H1 (cell line): ENCODE results near the gene CSGALNACT2. TPM values are rescaled to one million over a fixed set of nuclear protein-coding genes. Genes with fewer than 3 reads are reported as not detected.

ENCODE experiments used
- CTCF ChIA-PET: fragments of 300-600 bp; sonication (Branson Sonifier 250); formaldehyde crosslinking; loops from one replicate; lab custom pipeline; 2021; ENCODE audit not compliant: partially characterized antibody; lab: Charles Lee
- POLR2A ChIA-PET: fragments of 300-600 bp; sonication (Branson Sonifier 250); formaldehyde crosslinking; loops from one replicate; lab custom pipeline; 2021; ENCODE audit warnings: inconsistent platforms; ENCODE audit not compliant: partially characterized antibody; lab: Charles Lee
- DNase-seq, 2 experiments: peaks; one replicate each; pipeline versions ENCODE4 v3.0.0 to v3.0.0-alpha.2; 2010 to 2022; ENCODE audit warnings: low spot score in 2 of 2, low read depth in 1 of 2, mixed read lengths in 1 of 2
- FAIRE-seq: peaks from 2 replicates; lab custom pipeline; 2011; peaks lifted over from hg19 to GRCh38; lab: Jason Lieb, UNC
- H2AFZ ChIP-seq: 2 replicates; pipeline ENCODE4 v1.8.1; 2012; ENCODE audit warnings: low read length, inconsistent platforms
- H2AK5ac ChIP-seq: 2 replicates; pipeline ENCODE4 v1.6.1; 2013; ENCODE audit warnings: low read depth, low read length
- H2BK120ac ChIP-seq: replicated peaks from 2 replicates; pipeline ENCODE3; 2013; ENCODE audit warnings: low read depth, low read length, inconsistent platforms
- H2BK12ac ChIP-seq: 2 replicates; pipeline ENCODE4 v1.6.1; 2013; ENCODE audit warnings: low read depth, low read length
- H2BK15ac ChIP-seq: 2 replicates; pipeline ENCODE4 v1.6.1; 2013; ENCODE audit warnings: low read length
- H2BK20ac ChIP-seq: 2 replicates; pipeline ENCODE4 v1.6.1; 2013; ENCODE audit warnings: low read length
- H2BK5ac ChIP-seq: 2 replicates; pipeline ENCODE4 v1.6.1; 2013; ENCODE audit warnings: low read depth, low read length
- H3K14ac ChIP-seq: 2 replicates; pipeline ENCODE4 v1.6.1; 2013; ENCODE audit warnings: inconsistent platforms; ENCODE audit not compliant: insufficient read length
- H3K18ac ChIP-seq: 2 replicates; pipeline ENCODE4 v1.6.1; 2013; ENCODE audit warnings: low read length; ENCODE audit errors: extremely low read depth
- H3K23ac ChIP-seq: 2 replicates; pipeline ENCODE4 v1.6.1; 2013; ENCODE audit warnings: inconsistent platforms; ENCODE audit not compliant: insufficient read length
- H3K23me2 ChIP-seq: 2 replicates; pipeline ENCODE4 v1.6.1; 2013; ENCODE audit warnings: low read depth, low read length
- H3K27ac ChIP-seq: 2 replicates; pipeline ENCODE4 v1.6.1; 2011; ENCODE audit warnings: low read depth, low read length, inconsistent platforms
- H3K27me3 ChIP-seq, 4 experiments: replicated peaks in 1 of 4; 1 replicate in 1 of 4; 2 replicates in 3 of 4; pipeline versions ENCODE4 v1.6.1 to v1.8.1; 2011 to 2013; ENCODE audit warnings: low read length in 3 of 4, mild to moderate bottlenecking in 3 of 4, inconsistent platforms in 2 of 4, mixed read lengths in 2 of 4, moderate library complexity in 1 of 4; ENCODE audit not compliant: control insufficient read depth in 3 of 4, insufficient read depth in 3 of 4; ENCODE audit errors: extremely low read depth in 1 of 4
- H3K36me3 ChIP-seq, 4 experiments: 2 replicates each; pipeline versions ENCODE4 v1.6.1 to v1.8.1; 2011 to 2013; ENCODE audit warnings: mild to moderate bottlenecking in 4 of 4, low read length in 3 of 4, moderate library complexity in 2 of 4, control low read depth in 1 of 4, inconsistent platforms in 1 of 4; ENCODE audit not compliant: insufficient read depth in 4 of 4, control insufficient read depth in 2 of 4
- H3K4ac ChIP-seq: replicated peaks from 2 replicates; pipeline ENCODE3; 2013; ENCODE audit warnings: low read length, low read depth, mixed read lengths, inconsistent platforms; ENCODE audit not compliant: insufficient read length
- H3K4me1 ChIP-seq, 4 experiments: replicated peaks in 1 of 4; 1 replicate in 1 of 4; 2 replicates in 3 of 4; pipeline versions ENCODE4 v1.6.1 to v1.8.1; 2011 to 2013; ENCODE audit warnings: low read length in 3 of 4, inconsistent platforms in 2 of 4, mixed read lengths in 1 of 4; ENCODE audit not compliant: insufficient read depth in 4 of 4, control insufficient read depth in 3 of 4
- H3K4me2 ChIP-seq, 2 experiments: 2 replicates each; pipeline versions ENCODE4 v1.6.1 to v1.8.1; 2011 to 2013; ENCODE audit warnings: low read depth in 2 of 2, low read length in 2 of 2, control low read depth in 1 of 2, inconsistent platforms in 1 of 2, mild to moderate bottlenecking in 1 of 2; ENCODE audit not compliant: insufficient read depth in 1 of 2
- H3K4me3 ChIP-seq, 4 experiments: fragments of 200-600, 300-600 bp in 1 of 4; sonication (generic), shearing (Covaris generic), sonication (Bioruptor Twin) in 1 of 4; 2 replicates each; pipeline versions ENCODE4 v1.5.1 to v1.8.1; 2011 to 2016; ENCODE audit warnings: low read length in 4 of 4, low read depth in 3 of 4, control low read depth in 2 of 4, inconsistent platforms in 2 of 4, mild to moderate bottlenecking in 2 of 4, mixed read lengths in 1 of 4, moderate library complexity in 1 of 4; ENCODE audit not compliant: insufficient read depth in 2 of 4; ENCODE audit errors: extremely low read depth in 1 of 4
- H3K56ac ChIP-seq: replicated peaks from 2 replicates; pipeline ENCODE3; 2013; ENCODE audit warnings: low read depth, mild to moderate bottlenecking, mixed read lengths, low read length, inconsistent platforms; ENCODE audit not compliant: insufficient read length
- H3K79me1 ChIP-seq: 2 replicates; pipeline ENCODE4 v1.6.1; 2013; ENCODE audit warnings: low read depth, low read length, control low read depth
- H3K79me2 ChIP-seq, 2 experiments: 2 replicates each; pipeline versions ENCODE4 v1.6.1 to v1.8.1; 2012 to 2013; ENCODE audit warnings: low read length in 2 of 2, mild to moderate bottlenecking in 2 of 2, inconsistent platforms in 1 of 2; ENCODE audit not compliant: insufficient read depth in 2 of 2, control insufficient read depth in 1 of 2
- H3K9ac ChIP-seq, 4 experiments: replicated peaks in 1 of 4; 1 replicate in 1 of 4; 2 replicates in 3 of 4; pipeline versions ENCODE4 v1.6.1 to v1.8.1; 2011 to 2013; ENCODE audit warnings: low read depth in 3 of 4, low read length in 3 of 4, control low read depth in 2 of 4, mild to moderate bottlenecking in 2 of 4, moderate library complexity in 2 of 4, inconsistent platforms in 1 of 4; ENCODE audit errors: extremely low read depth in 1 of 4
- H3K9me3 ChIP-seq, 2 experiments: 2 replicates each; pipeline versions ENCODE4 v1.6.1 to v1.8.1; 2012 to 2013; ENCODE audit warnings: mild to moderate bottlenecking in 2 of 2, moderate library complexity in 2 of 2, control low read depth in 1 of 2, inconsistent platforms in 1 of 2, low read depth in 1 of 2, low read length in 1 of 2, mixed read lengths in 1 of 2; ENCODE audit not compliant: insufficient read depth in 2 of 2
- H4K20me1 ChIP-seq, 2 experiments: replicated peaks in 1 of 2; 2 replicates each; pipeline versions ENCODE3 to v1.8.1; 2011 to 2013; ENCODE audit warnings: inconsistent platforms in 2 of 2, low read length in 2 of 2, mild to moderate bottlenecking in 1 of 2; ENCODE audit not compliant: insufficient read depth in 2 of 2, control insufficient read depth in 1 of 2
- H4K5ac ChIP-seq: 2 replicates; pipeline ENCODE4 v1.6.1; 2013; ENCODE audit warnings: low read length, low read depth, mixed read lengths, inconsistent platforms; ENCODE audit not compliant: insufficient read length
- H4K8ac ChIP-seq: 2 replicates; pipeline ENCODE4 v1.8.0; 2013; ENCODE audit warnings: mild to moderate bottlenecking, moderate library complexity, low read length, inconsistent platforms; ENCODE audit not compliant: insufficient read depth; ENCODE audit errors: extremely low read depth
- H4K91ac ChIP-seq: replicated peaks from 2 replicates; pipeline ENCODE3; 2013; ENCODE audit warnings: low read length, mixed read lengths, inconsistent platforms; ENCODE audit not compliant: insufficient read length
- CHD2 ChIP-seq: IDR thresholded peaks from 2 replicates; pipeline ENCODE4 v1.6.1; 2012; ENCODE audit warnings: low read length, improper control_type of control experiment
- whole genome bisulfite sequencing, 2 experiments: shearing (Covaris generic) in 1 of 2; methylation state at CpG; one replicate each; pipeline versions ENCODE4 v1.1.6 to v1.1.7; 2013 to 2015; ENCODE audit warnings: low lambda C conversion rate in 2 of 2, mixed read lengths in 2 of 2, inconsistent platforms in 1 of 2, low coverage in 1 of 2, missing lambda C conversion rate in 1 of 2; ENCODE audit not compliant: insufficient replicate concordance in 2 of 2, insufficient coverage in 1 of 2, insufficient read length in 1 of 2; ENCODE audit errors: extremely low coverage in 1 of 2, missing lambda C conversion rate in 1 of 2; 5-methylcytosine and 5-hydroxymethylcytosine counted together
- polyA plus RNA-seq, 7 experiments: library from polyadenylated mRNA; depleted of rRNA in 3 of 7; stranded (reverse) in 5 of 7; unstranded in 2 of 7; fragments of >200 nt in 5 of 7; fragments of 200-250 nt in 2 of 7; gene quantifications; 1 replicate in 5 of 7; 2 replicates in 1 of 7; 4 replicates in 1 of 7; pipeline versions ENCODE4 v1.2.1 to v1.2.3, GENCODE V29; 2011 to 2013; ENCODE audit warnings: missing spikeins in 2 of 7, mixed read lengths in 2 of 7
- total RNA-seq: library from RNA; stranded (reverse); fragmentation: NEBNext Ultra II Directional; extraction: Animal tissue kit (Norgen Biotek cat#: 25700); gene quantifications from 2 replicates; pipeline ENCODE4 v1.2.1, GENCODE V29; 2021

CSGALNACT2 gene
- total and polyA plus RNA-seq, 2 of the 8 experiments (the other 6 are each of a cell fraction or from before 2014, with no cell fraction given) = 2.6 to 5.3 TPM

DNA sequence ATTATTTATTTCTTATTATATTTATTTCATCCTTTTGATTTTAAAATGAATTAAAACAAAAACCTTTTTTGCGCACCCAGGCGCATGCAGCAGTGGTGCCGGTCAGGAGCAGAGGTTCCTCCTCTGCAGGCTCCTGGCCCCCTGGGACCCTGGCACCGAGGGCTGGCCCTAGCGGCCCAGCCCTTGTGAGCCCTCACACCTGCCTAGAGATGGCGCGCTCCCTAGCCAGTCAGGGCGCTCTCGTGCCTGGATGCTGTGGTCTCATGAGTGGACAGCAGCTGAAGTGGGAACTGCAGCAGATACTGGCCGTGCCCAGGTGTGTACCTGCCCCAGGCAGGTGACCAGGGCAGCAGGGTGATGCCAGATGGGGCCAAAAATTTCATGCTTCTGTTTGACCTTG lies 47.6 kb upstream of the CSGALNACT2 start:
- H2BK20ac ChIP-seq = no peak overlapping the region
- H4K20me1 ChIP-seq = peaks cover 0 to 8% of the 10 kb centered on the region in 2 experiments
- H3K23ac ChIP-seq = no peak overlapping the region
- FAIRE-seq = no peak
- H2BK120ac ChIP-seq = no peak overlapping the region
- no peaks in the 10 kb centered on the region for H3K36me3 ChIP-seq
- H3K79me2 ChIP-seq = no peaks in the 10 kb centered on the region
- CTCF ChIA-PET = interaction anchor here (1.1 to 5.1 kb wide), 2 partner anchors 11 to 21 kb away, joined by 3 to 28 read pairs; no protein-coding TSS in a partner anchor
- no peak overlapping the region for H2BK15ac ChIP-seq
- H3K27ac ChIP-seq = no peak overlapping the region
- no peak overlapping the region for H3K9ac ChIP-seq
- no peak overlapping the region for H4K91ac ChIP-seq
- POLR2A ChIA-PET = interaction anchor here (0.5 kb wide), 1 partner anchor 64 kb away, joined by 3 read pairs; no protein-coding TSS in a partner anchor
- H3K4me2 ChIP-seq = no peak overlapping the region
- no peak overlapping the region for H2AK5ac ChIP-seq
- H3K4me3 ChIP-seq = no peak overlapping the region
- no peak overlapping the region for H2BK12ac ChIP-seq
- no peaks in the 10 kb centered on the region for H3K9me3 ChIP-seq
- H4K8ac ChIP-seq = peak overlapping the region; percentile 19; the same call in 1 of the 2 replicates
- peaks cover 2% of the 10 kb centered on the region; the same call in 1 of the 2 replicates for H3K79me1 ChIP-seq
- no peak overlapping the region for H4K5ac ChIP-seq
- H3K56ac ChIP-seq = no peak overlapping the region
- TF ChIP-seq CHD2 = no peak
- H3K4ac ChIP-seq = peak overlapping the region; percentile 83
- peaks cover 7% of the 10 kb centered on the region; the same call in 1 of the 2 replicates for H3K23me2 ChIP-seq
- no peak for DNase-seq
- no peaks in the 10 kb centered on the region; a peak in 1 of 7 replicates for H3K27me3 ChIP-seq
- H3K14ac ChIP-seq = no peak overlapping the region
- H3K4me1 ChIP-seq = peaks cover 0 to 6% (median 3%) of the 10 kb centered on the region in 4 experiments; a peak in 2 of 7 replicates
- no peak overlapping the region for H2BK5ac ChIP-seq
- 96% methylated on average over 10 of the region's 10 CpGs; no CpG with 5 or more reads in 1 of the 2 experiments for WGBS, 2 experiments
- no peak overlapping the region for H3K18ac ChIP-seq
- no peak overlapping the region for H2AFZ ChIP-seq
